DND-41 (cell line): ENCODE measurements around the gene P3R3URF.

Experiments used
- ATAC-seq: fragments of 200-7000 bp; cut with Tn5 transposase; 3 replicates; pipeline ENCODE4 v1.9.1; 2021; ENCODE audit warnings: low read depth; ENCODE audit not compliant: insufficient read depth
- DNase-seq: peaks from one replicate; pipeline ENCODE4 v3.0.0-alpha.2; 2020
- H2AFZ ChIP-seq: 2 replicates; pipeline ENCODE4 v1.6.0; 2012; ENCODE audit warnings: low read depth, low read length
- H3K27ac ChIP-seq: 2 replicates; pipeline ENCODE4 v1.5.1; 2012; ENCODE audit warnings: low read length, inconsistent platforms
- H3K27me3 ChIP-seq: fragments of 200-600 bp; sonication (generic); 2 replicates; pipeline ENCODE4 v1.6.0; 2012; ENCODE audit warnings: low read length, mild to moderate bottlenecking, inconsistent platforms; ENCODE audit not compliant: insufficient read depth, poor library complexity
- H3K36me3 ChIP-seq: 2 replicates; pipeline ENCODE4 v1.5.1; 2012; ENCODE audit warnings: low read length, inconsistent platforms; ENCODE audit not compliant: insufficient read depth
- H3K4me1 ChIP-seq: 2 replicates; pipeline ENCODE4 v1.5.1; 2012; ENCODE audit warnings: mild to moderate bottlenecking, low read length; ENCODE audit not compliant: insufficient read depth
- H3K4me2 ChIP-seq: 2 replicates; pipeline ENCODE4 v1.6.0; 2012; ENCODE audit warnings: mild to moderate bottlenecking, moderate library complexity, low read length, inconsistent platforms; ENCODE audit not compliant: insufficient read depth
- H3K4me3 ChIP-seq, 2 experiments: fragments of 200-600 bp in 1 of 2; shearing (Covaris generic) in 1 of 2; 2 replicates each; pipeline ENCODE4 v1.5.1; 2012 to 2016; ENCODE audit warnings: inconsistent platforms in 2 of 2, low read length in 2 of 2, mild to moderate bottlenecking in 2 of 2, low read depth in 1 of 2, moderate library complexity in 1 of 2
- H3K79me2 ChIP-seq: 2 replicates; pipeline ENCODE4 v1.6.0; 2012; ENCODE audit warnings: low read length, inconsistent platforms; ENCODE audit not compliant: insufficient read depth
- H3K9ac ChIP-seq: 2 replicates; pipeline ENCODE4 v1.6.0; 2012; ENCODE audit warnings: low read depth, mild to moderate bottlenecking, inconsistent platforms, low read length, moderate library complexity
- H3K9me3 ChIP-seq: 2 replicates; pipeline ENCODE4 v1.5.1; 2012; ENCODE audit warnings: low read length, moderate library complexity, mild to moderate bottlenecking, inconsistent platforms; ENCODE audit not compliant: insufficient read depth, severe bottlenecking
- H4K20me1 ChIP-seq: 2 replicates; pipeline ENCODE4 v1.6.0; 2012; ENCODE audit warnings: low read length; ENCODE audit not compliant: insufficient read depth
- EZH2 ChIP-seq: IDR thresholded peaks from 3 replicates; pipeline ENCODE4 v1.6.1; 2012; ENCODE audit warnings: borderline replicate concordance, low read depth, mild to moderate bottlenecking, moderate library complexity, low read length, inconsistent platforms; ENCODE audit not compliant: severe bottlenecking
- TF ChIP-seq, protein P1 (sequence below): IDR thresholded peaks from 2 replicates; pipeline ENCODE4 v1.5.1; 2012; ENCODE audit warnings: borderline replicate concordance, low read length, moderate library complexity, mild to moderate bottlenecking; ENCODE audit not compliant: poor library complexity, severe bottlenecking; ENCODE audit errors: extremely low read depth

P3R3URF gene

DNA sequence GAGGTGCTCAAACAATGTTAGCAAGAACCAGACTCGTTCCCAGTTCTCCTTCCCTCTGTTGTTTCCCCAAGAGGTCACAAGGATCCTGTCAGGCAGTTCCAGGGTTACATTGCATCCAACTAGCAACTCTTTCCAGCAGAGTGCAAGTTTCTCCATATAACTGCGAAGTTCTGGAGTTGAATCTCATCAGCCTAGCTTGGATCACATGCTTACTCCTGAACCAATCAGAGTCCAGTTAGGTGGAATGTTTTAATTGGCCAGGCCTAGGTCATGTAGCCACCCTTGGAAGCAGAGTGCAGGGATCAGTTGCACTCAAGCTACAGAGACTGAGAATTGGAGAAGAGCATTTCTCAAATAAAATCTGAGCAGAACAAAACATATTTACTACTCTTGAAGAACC is 28.0 kb downstream of the P3R3URF start:
- no peak overlapping the region for H3K4me2 ChIP-seq
- DNase-seq: no peak

DNA sequence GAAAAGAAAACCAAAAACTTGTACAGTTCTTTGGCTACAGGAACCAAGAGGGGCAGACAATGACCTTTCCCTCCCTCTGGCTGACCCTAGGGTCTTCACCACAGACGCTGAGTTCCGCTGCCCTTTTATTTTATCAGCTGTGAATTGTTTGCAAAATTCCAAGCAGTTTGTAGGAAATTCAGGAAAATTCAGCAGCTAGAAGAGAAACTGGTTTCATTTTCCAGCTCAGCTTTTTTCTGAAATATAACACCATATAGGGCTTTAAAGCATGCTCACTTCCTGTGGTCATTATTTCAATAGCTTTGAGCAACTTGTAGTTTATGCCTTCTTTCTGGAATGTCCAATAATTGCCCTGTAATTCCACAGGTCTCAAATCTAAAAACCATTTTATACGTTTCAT is 38.4 kb downstream of the P3R3URF start:
- Histone ChIP-seq H3K9ac (no peak overlapping the region), H3K4me2 (no peak overlapping the region), H3K79me2 (peaks cover 8% of the 10 kb centered on the region; the same call in 1 of the 2 replicates), H2AFZ (no peak overlapping the region), H3K27ac (no peak overlapping the region), H3K36me3 (no peaks in the 10 kb centered on the region), H4K20me1 (no peaks in the 10 kb centered on the region), H3K27me3 (no peaks in the 10 kb centered on the region), H3K4me3 (no peak overlapping the region), H3K9me3 (no peaks in the 10 kb centered on the region), H3K4me1 (peaks cover 12% of the 10 kb centered on the region)
- ATAC-seq (no peak), DNase-seq (no peak)
- TF ChIP-seq, protein P1, sequence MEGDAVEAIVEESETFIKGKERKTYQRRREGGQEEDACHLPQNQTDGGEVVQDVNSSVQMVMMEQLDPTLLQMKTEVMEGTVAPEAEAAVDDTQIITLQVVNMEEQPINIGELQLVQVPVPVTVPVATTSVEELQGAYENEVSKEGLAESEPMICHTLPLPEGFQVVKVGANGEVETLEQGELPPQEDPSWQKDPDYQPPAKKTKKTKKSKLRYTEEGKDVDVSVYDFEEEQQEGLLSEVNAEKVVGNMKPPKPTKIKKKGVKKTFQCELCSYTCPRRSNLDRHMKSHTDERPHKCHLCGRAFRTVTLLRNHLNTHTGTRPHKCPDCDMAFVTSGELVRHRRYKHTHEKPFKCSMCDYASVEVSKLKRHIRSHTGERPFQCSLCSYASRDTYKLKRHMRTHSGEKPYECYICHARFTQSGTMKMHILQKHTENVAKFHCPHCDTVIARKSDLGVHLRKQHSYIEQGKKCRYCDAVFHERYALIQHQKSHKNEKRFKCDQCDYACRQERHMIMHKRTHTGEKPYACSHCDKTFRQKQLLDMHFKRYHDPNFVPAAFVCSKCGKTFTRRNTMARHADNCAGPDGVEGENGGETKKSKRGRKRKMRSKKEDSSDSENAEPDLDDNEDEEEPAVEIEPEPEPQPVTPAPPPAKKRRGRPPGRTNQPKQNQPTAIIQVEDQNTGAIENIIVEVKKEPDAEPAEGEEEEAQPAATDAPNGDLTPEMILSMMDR: no peak

More for the DNA sequence above, 28.0 kb downstream of the P3R3URF start:
- Histone ChIP-seq H3K27me3 (no peaks in the 10 kb centered on the region), H2AFZ (0 out of 2 replicates have a peak overlapping the region, but pooled peaks have one; percentile 30), H3K9me3 (no peaks in the 10 kb centered on the region), H3K4me1 (no peaks in the 10 kb centered on the region), H3K9ac (no peak overlapping the region), H4K20me1 (no peaks in the 10 kb centered on the region), H3K27ac (no peak overlapping the region), H3K79me2 (no peaks in the 10 kb centered on the region), H3K4me3 (no peak overlapping the region), H3K36me3 (no peaks in the 10 kb centered on the region)
- TF ChIP-seq EZH2: no peak
- TF ChIP-seq, protein P1: no peak
- ATAC-seq: peak; percentile 50; the same call in 1 of the 3 replicates

DNA sequence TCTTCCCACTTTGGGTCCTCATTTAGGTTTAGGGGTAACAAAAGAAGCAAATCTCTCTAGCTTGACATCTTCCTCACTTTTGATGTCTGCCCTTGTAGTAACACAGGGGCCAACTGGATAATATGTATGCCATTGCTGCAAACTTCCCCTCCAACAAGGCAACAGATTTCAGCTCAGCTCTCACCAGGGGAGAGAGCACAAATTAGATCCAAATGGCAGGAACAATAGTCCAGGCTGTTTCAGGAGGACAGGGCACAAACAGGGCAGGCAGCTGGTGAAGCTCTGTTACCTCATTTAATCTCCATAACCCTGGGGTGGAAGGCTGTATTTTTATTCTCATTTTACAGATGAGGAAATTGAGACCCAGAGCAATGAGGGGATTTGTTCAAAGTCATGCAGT is 39.6 kb downstream of the P3R3URF start:
- Histone ChIP-seq H3K4me3 (no peak overlapping the region), H3K36me3 (no peaks in the 10 kb centered on the region), H3K4me1 (peaks cover 12% of the 10 kb centered on the region), H3K79me2 (peaks cover 15% of the 10 kb centered on the region), H3K9ac (no peak overlapping the region), H2AFZ (no peak overlapping the region), H3K27me3 (no peaks in the 10 kb centered on the region), H3K9me3 (no peaks in the 10 kb centered on the region), H3K4me2 (no peak overlapping the region), H4K20me1 (no peaks in the 10 kb centered on the region), H3K27ac (no peak overlapping the region)
- TF ChIP-seq, protein P1: no peak
- no peak for TF ChIP-seq EZH2
- ATAC-seq (no peak), DNase-seq (no peak)
